NT2/D1 (cell line): ENCODE data around the gene ABCB7.

Source experiments
- YY1 ChIP-seq: IDR thresholded peaks from 2 replicates; pipeline ENCODE4 v1.6.1; 2011; ENCODE audit not compliant: insufficient read length, insufficient read depth
- ZNF274 ChIP-seq: IDR thresholded peaks from 2 replicates; pipeline ENCODE4 v1.6.1; 2011; ENCODE audit warnings: mild to moderate bottlenecking, low read depth, low read length

- TF ChIP-seq YY1 (no peak), ZNF274 (no peak)
Observed at GRCh38 chrX:75158054-75158453, 2.0 kb upstream of the ABCB7 start.
